IMR-90 (cell line): ENCODE data around the gene EDN2. TPM values are rescaled to one million over a fixed set of nuclear protein-coding genes. Genes with fewer than 3 reads are reported as not detected.

Experiments
- ATAC-seq: fragments of 200-7000 bp; cut with Tn5 transposase; 2 replicates; pipeline ENCODE4 v1.9.1; 2020; ENCODE audit warnings: low read depth, mild to moderate bottlenecking, moderate library complexity
- BruUV-seq: library from RNA; stranded (reverse); fragments of 400-500 nt; replicated peaks from 2 replicates; lab custom pipeline; 2021; lab: Mats Ljungman, UMichigan
- CTCF ChIA-PET: fragments of 300-600 bp; formaldehyde crosslinking; extraction: SDS; loops from one replicate; lab custom pipeline; 2021; ENCODE audit warnings: antibody characterized with exemption; lab: Yijun Ruan, JAX
- POLR2A ChIA-PET: fragments of 300-600 bp; sonication (Branson Sonifier 250); formaldehyde crosslinking; loops from one replicate; lab custom pipeline; 2022; ENCODE audit warnings: antibody characterized with exemption; ENCODE audit not compliant: unreplicated experiment; lab: Charles Lee
- DNase-seq: peaks from one replicate; pipeline ENCODE4 v3.0.0; 2013
- H2AFZ ChIP-seq: replicated peaks from 2 replicates; pipeline ENCODE3; 2013; ENCODE audit warnings: low read length, mild to moderate bottlenecking; ENCODE audit not compliant: poor library complexity
- H2AK5ac ChIP-seq: 2 replicates; pipeline ENCODE4 v1.6.1; 2013; ENCODE audit warnings: low read depth, low read length, inconsistent platforms
- H2AK9ac ChIP-seq: replicated peaks from 2 replicates; pipeline ENCODE3; 2013; ENCODE audit warnings: mild to moderate bottlenecking, low read depth, low read length, moderate library complexity; ENCODE audit not compliant: poor library complexity
- H2BK120ac ChIP-seq: 2 replicates; pipeline ENCODE4 v1.6.1; 2013; ENCODE audit warnings: low read depth, low read length, inconsistent platforms
- H2BK15ac ChIP-seq: 3 replicates; pipeline ENCODE4 v1.6.1; 2013; ENCODE audit warnings: low read depth, low read length, inconsistent platforms
- H2BK20ac ChIP-seq: 2 replicates; pipeline ENCODE4 v1.6.1; 2013; ENCODE audit warnings: low read depth, mild to moderate bottlenecking, inconsistent platforms, low read length, moderate library complexity
- H2BK5ac ChIP-seq: 2 replicates; pipeline ENCODE4 v1.6.1; 2013; ENCODE audit warnings: mild to moderate bottlenecking, low read depth, low read length, inconsistent platforms; ENCODE audit not compliant: poor library complexity, severe bottlenecking
- H3K14ac ChIP-seq: replicated peaks from 2 replicates; pipeline ENCODE4 v1.6.1; 2013; ENCODE audit warnings: low read depth, low read length, inconsistent platforms
- H3K18ac ChIP-seq: 2 replicates; pipeline ENCODE4 v1.6.1; 2013; ENCODE audit warnings: low read depth, low read length, control low read depth
- H3K23ac ChIP-seq: 2 replicates; pipeline ENCODE4 v1.6.1; 2013; ENCODE audit warnings: low read depth, low read length, inconsistent platforms
- H3K27ac ChIP-seq: 2 replicates; pipeline ENCODE4 v1.5.1; 2013; ENCODE audit warnings: mild to moderate bottlenecking, control low read depth, low read length; ENCODE audit not compliant: insufficient read depth
- H3K27me3 ChIP-seq: 2 replicates; pipeline ENCODE4 v1.6.1; 2013; ENCODE audit warnings: low read length; ENCODE audit not compliant: control insufficient read depth, insufficient read depth
- H3K36me3 ChIP-seq: 2 replicates; pipeline ENCODE4 v1.6.1; 2013; ENCODE audit warnings: low read length, mixed read lengths; ENCODE audit not compliant: control insufficient read depth, insufficient read depth
- H3K4ac ChIP-seq: 2 replicates; pipeline ENCODE4 v1.6.1; 2013; ENCODE audit warnings: low read depth, low read length, inconsistent platforms
- H3K4me1 ChIP-seq: 2 replicates; pipeline ENCODE4 v1.6.1; 2013; ENCODE audit warnings: low read length, mixed read lengths; ENCODE audit not compliant: control insufficient read depth, insufficient read depth
- H3K4me2 ChIP-seq: 2 replicates; pipeline ENCODE4 v1.6.1; 2013; ENCODE audit warnings: low read depth, mild to moderate bottlenecking, control low read depth, low read length, moderate library complexity
- H3K4me3 ChIP-seq: 2 replicates; pipeline ENCODE4 v1.5.1; 2013; ENCODE audit warnings: low read depth, mild to moderate bottlenecking, control low read depth, low read length, moderate library complexity; ENCODE audit not compliant: insufficient read depth
- H3K56ac ChIP-seq: 2 replicates; pipeline ENCODE4 v1.6.1; 2013; ENCODE audit warnings: low read length, inconsistent platforms; ENCODE audit not compliant: insufficient read depth; ENCODE audit errors: extremely low read depth
- H3K79me1 ChIP-seq, 2 experiments: 2 replicates each; pipeline ENCODE4 v1.6.1; 2013; ENCODE audit warnings: low read length in 2 of 2, inconsistent platforms in 1 of 2, low read depth in 1 of 2
- H3K9ac ChIP-seq: 2 replicates; pipeline ENCODE4 v1.6.1; 2013; ENCODE audit warnings: low read depth, low read length, control low read depth
- H3K9me1 ChIP-seq: 2 replicates; pipeline ENCODE4 v1.6.1; 2013; ENCODE audit warnings: low read length, inconsistent platforms; ENCODE audit not compliant: insufficient read depth
- H3K9me3 ChIP-seq: 2 replicates; pipeline ENCODE4 v1.6.1; 2013; ENCODE audit warnings: low read length; ENCODE audit not compliant: control insufficient read depth, insufficient read depth
- H4K20me1 ChIP-seq: 2 replicates; pipeline ENCODE4 v1.6.1; 2013; ENCODE audit warnings: low read length, inconsistent platforms; ENCODE audit not compliant: insufficient read depth
- H4K5ac ChIP-seq: 2 replicates; pipeline ENCODE4 v1.6.1; 2013; ENCODE audit warnings: mild to moderate bottlenecking, low read depth, low read length, control low read depth
- H4K8ac ChIP-seq, 2 experiments: 2 replicates each; pipeline ENCODE4 v1.6.1; 2013; ENCODE audit warnings: low read depth in 2 of 2, low read length in 2 of 2, control low read depth in 1 of 2, inconsistent platforms in 1 of 2
- H4K91ac ChIP-seq: 2 replicates; pipeline ENCODE4 v1.6.1; 2013; ENCODE audit warnings: low read depth, low read length, inconsistent platforms; ENCODE audit not compliant: insufficient read depth
- BHLHE40 ChIP-seq: fragments of 150-350 bp; IDR thresholded peaks from 2 replicates; pipeline ENCODE4 v1.6.1; 2016; ENCODE audit warnings: mild to moderate bottlenecking, low read depth, low read length
- CEBPB ChIP-seq: IDR thresholded peaks from 2 replicates; pipeline ENCODE4 v1.6.1; 2012; ENCODE audit warnings: low read depth, low read length, improper control_type of control experiment
- CHD1 ChIP-seq: IDR thresholded peaks from 2 replicates; pipeline ENCODE4 v1.6.1; 2012; ENCODE audit warnings: low read depth, low read length, improper control_type of control experiment
- ELK1 ChIP-seq: fragments of 150-350 bp; IDR thresholded peaks from 2 replicates; pipeline ENCODE4 v1.6.1; 2016; ENCODE audit warnings: low read depth, mild to moderate bottlenecking, low read length, moderate library complexity, borderline replicate concordance
- FOS ChIP-seq: fragments of 150-350 bp; IDR thresholded peaks from 2 replicates; pipeline ENCODE4 v1.6.1; 2016; ENCODE audit warnings: low read depth, low read length
- MAFK ChIP-seq: IDR thresholded peaks from 2 replicates; pipeline ENCODE4 v1.6.1; 2012; ENCODE audit warnings: low read depth, low read length, improper control_type of control experiment
- MAZ ChIP-seq: IDR thresholded peaks from 2 replicates; pipeline ENCODE4 v1.6.1; 2012; ENCODE audit warnings: low read depth, mild to moderate bottlenecking, low read length, improper control_type of control experiment, moderate library complexity, borderline replicate concordance
- MXI1 ChIP-seq: IDR thresholded peaks from 2 replicates; pipeline ENCODE4 v1.6.1; 2012; ENCODE audit warnings: low read depth, mild to moderate bottlenecking, low read length, moderate library complexity, borderline replicate concordance
- NFE2L2 ChIP-seq: fragments of 150-350 bp; IDR thresholded peaks from 2 replicates; pipeline ENCODE4 v1.6.1; 2016; ENCODE audit warnings: low read depth, mild to moderate bottlenecking, low read length
- POLR2A ChIP-seq: IDR thresholded peaks from 2 replicates; pipeline ENCODE4 v1.6.1; 2012; ENCODE audit warnings: mild to moderate bottlenecking, low read depth, low read length
- RAD21 ChIP-seq: IDR thresholded peaks from 2 replicates; pipeline ENCODE4 v1.6.1; 2012; ENCODE audit warnings: low read length, improper control_type of control experiment
- RCOR1 ChIP-seq: IDR thresholded peaks from 2 replicates; pipeline ENCODE4 v1.6.1; 2012; ENCODE audit warnings: mild to moderate bottlenecking, low read length, improper control_type of control experiment; ENCODE audit not compliant: insufficient replicate concordance
- RFX5 ChIP-seq: IDR thresholded peaks from 2 replicates; pipeline ENCODE4 v1.8.0; 2012; ENCODE audit warnings: low read depth, mild to moderate bottlenecking, low read length, moderate library complexity
- USF2 ChIP-seq: fragments of 150-350 bp; IDR thresholded peaks from 2 replicates; pipeline ENCODE4 v1.6.1; 2017; ENCODE audit warnings: mild to moderate bottlenecking, antibody characterized with exemption, low read length, low read depth
- WGBS, 2 experiments: methylation state at CpG; one replicate each; pipeline versions ENCODE4 v1.1.5 to v1.1.7; 2013; ENCODE audit warnings: missing lambda C conversion rate in 2 of 2; ENCODE audit not compliant: insufficient read length in 1 of 2; ENCODE audit errors: extremely low coverage in 2 of 2; 5-methylcytosine and 5-hydroxymethylcytosine counted together
- dilution Hi-C: fragments of 300-500 bp; cut with HindIII; formaldehyde crosslinking; loops from one replicate; pipeline ENCODE4 v1.14.3; 2018; ENCODE audit warnings: low sequenced_read_pairs; ENCODE audit not compliant: unreplicated experiment
- in situ Hi-C: fragments of 300-500 bp; cut with MboI; formaldehyde crosslinking; loops from 3 replicates; pipeline ENCODE4 v1.14.3; 2019; ENCODE audit warnings: low sequenced_read_pairs, inconsistent platforms, mixed read lengths
- intact Hi-C: fragments of 100-400 bp; cut with micrococcal nuclease; formaldehyde crosslinking; loops from 2 replicates; pipeline ENCODE4 v1.10.0; 2022
- polyA plus RNA-seq, 3 experiments: library from polyadenylated mRNA; depleted of rRNA; stranded (reverse); fragments of >200 nt; gene quantifications; 2 replicates each; pipeline ENCODE4 v1.2.3, GENCODE V29; 2012; ENCODE audit warnings: low replicate concordance in 1 of 3
- total RNA-seq: library from RNA; depleted of rRNA; stranded (reverse); fragments of >200 nt; gene quantifications from 2 replicates; pipeline ENCODE4 v1.2.3, GENCODE V29; 2012

EDN2 gene
- total and polyA plus RNA-seq, 2 of the 4 experiments (the other 2 are of a cell fraction) = 0.27 TPM; not detected in 1

- intact Hi-C loops = loop anchor here (2.0 to 5.0 kb wide), 2 partner anchors 165 to 411 kb away; partner anchors contain the start of gene SLFNL1
- no peak overlapping the region for H2BK15ac ChIP-seq
- H3K9me1 ChIP-seq = peaks cover 3% of the 10 kb centered on the region; the same call in 1 of the 2 replicates
- WGBS, 2 experiments = 79% methylated on average over 2 of the region's 4 CpGs; no CpG with 5 or more reads in 1 of the 2 experiments
- peak overlapping the region; percentile 78 for H2AFZ ChIP-seq
- H2BK120ac ChIP-seq = no peak overlapping the region; the same call in 1 of the 2 replicates
- H3K14ac ChIP-seq = no peak overlapping the region
- CTCF ChIA-PET = interaction anchor here (0.6 to 1.8 kb wide), 7 partner anchors 14 to 171 kb away, joined by 3 to 5 read pairs (median 4); no protein-coding TSS in a partner anchor
- H4K8ac ChIP-seq = no peak overlapping the region
- H3K4me1 ChIP-seq = peaks cover 8% of the 10 kb centered on the region
- no peak overlapping the region for H3K4me2 ChIP-seq
- DNase-seq (no peak), ATAC-seq (no peak)
- H3K27ac ChIP-seq = no peak overlapping the region
- H3K36me3 ChIP-seq = no peaks in the 10 kb centered on the region
- no peak overlapping the region for H2AK5ac ChIP-seq
- no peak overlapping the region for H2AK9ac ChIP-seq
- BruUV-seq = no TSS peak
- H3K18ac ChIP-seq = no peak overlapping the region
- no peak overlapping the region for H3K56ac ChIP-seq
- H3K23ac ChIP-seq = no peak overlapping the region
- H4K91ac ChIP-seq = no peak overlapping the region
- peaks cover 36% of the 10 kb centered on the region for H3K27me3 ChIP-seq
- H2BK5ac ChIP-seq = no peak overlapping the region
- no peaks in the 10 kb centered on the region for H4K20me1 ChIP-seq
- no peak overlapping the region for H3K4me3 ChIP-seq
- H4K5ac ChIP-seq = no peak overlapping the region
- H3K9me3 ChIP-seq = no peaks in the 10 kb centered on the region
- no peaks in the 10 kb centered on the region for H3K79me1 ChIP-seq
- TF ChIP-seq RCOR1 = no peak
- TF ChIP-seq CHD1 = no peak
- TF ChIP-seq USF2 = no peak
- no peak for TF ChIP-seq BHLHE40
- TF ChIP-seq FOS = no peak
- no peak for TF ChIP-seq MAZ
- TF ChIP-seq RFX5 = no peak
- TF ChIP-seq MXI1 = no peak
- TF ChIP-seq MAFK = no peak
- TF ChIP-seq CEBPB = no peak
- no peak for TF ChIP-seq POLR2A
- TF ChIP-seq ELK1 = no peak
- TF ChIP-seq NFE2L2 = no peak
- TF ChIP-seq RAD21 = no peak
- no peak overlapping the region for H2BK20ac ChIP-seq
- dilution Hi-C loops = no loop called here
- H3K4ac ChIP-seq = peak overlapping the region; percentile 29; the same call in 1 of the 2 replicates
- POLR2A ChIA-PET = no interaction called here
- in situ Hi-C loops = no loop called here
- no peak overlapping the region for H3K9ac ChIP-seq
Measured at GRCh38 chr1:41433501-41433900, 51.0 kb downstream of the EDN2 start.
